DMS79 treated with DMSO at 0.1 percent for 48 hours (cell line): ENCODE data around the gene BMP5.
"Not testable (repeated sequence)": the region's sequence is repeated elsewhere in the genome, so short reads cannot be mapped to it uniquely, and the experiment has no call there.

Source experiments
- DNase-seq: peaks from one replicate; lab custom pipeline; 2025; lab: John Stamatoyannopoulos, UW

BMP5 gene

GRCh38 chr6:55875400-55875799 is at the start of gene BMP5:
Gene BMP5, minus strand, starts transcription at chr6:55875590. Its CDS starts 725 bp downstream, at chr6:55874865.
- DNase-seq, result peak; percentile 19

GRCh38 chr6:55922406-55922805 is 47.0 kb upstream of the BMP5 start:
- no peak for DNase-seq

- DNase-seq, result no peak
Measured at GRCh38 chr6:55919716-55920308, 44.4 kb upstream of the BMP5 start.

GRCh38 chr6:55918639-55919038 is 43.2 kb upstream of the BMP5 start:
- DNase-seq, result no peak

- DNase-seq, result no peak
Measured at GRCh38 chr6:55917751-55918415, 42.5 kb upstream of the BMP5 start.

GRCh38 chr6:55916188-55916587 is 40.8 kb upstream of the BMP5 start:
- no peak for DNase-seq

GRCh38 chr6:55913228-55914195 is 38.1 kb upstream of the BMP5 start:
- no peak for DNase-seq

GRCh38 chr6:55910466-55910865 is 35.1 kb upstream of the BMP5 start:
- DNase-seq, result not testable (repeated sequence)

GRCh38 chr6:55909911-55910310 is 34.5 kb upstream of the BMP5 start:
- DNase-seq, result not testable (repeated sequence)

- no peak for DNase-seq
Measured at GRCh38 chr6:55902796-55903195, 27.4 kb upstream of the BMP5 start.

- no peak for DNase-seq
Measured at GRCh38 chr6:55901765-55902270, 26.4 kb upstream of the BMP5 start.

- no peak for DNase-seq
Measured at GRCh38 chr6:55898342-55898741, 23.0 kb upstream of the BMP5 start.

GRCh38 chr6:55897346-55897745 is 22.0 kb upstream of the BMP5 start:
- DNase-seq, result no peak

- no peak for DNase-seq
Measured at GRCh38 chr6:55895972-55896730, 20.8 kb upstream of the BMP5 start.

- DNase-seq, result no peak
Measured at GRCh38 chr6:55892749-55893357, 17.5 kb upstream of the BMP5 start.

- no peak for DNase-seq
Measured at GRCh38 chr6:55888917-55889316, 13.5 kb upstream of the BMP5 start.

GRCh38 chr6:55886185-55886836 is 10.9 kb upstream of the BMP5 start:
- DNase-seq, result peak; percentile 8

- no peak for DNase-seq
Measured at GRCh38 chr6:55882718-55883569, 7.6 kb upstream of the BMP5 start.

- no peak for DNase-seq
Measured at GRCh38 chr6:55877283-55877682, 1.9 kb upstream of the BMP5 start.

- DNase-seq, result no peak
Measured at GRCh38 chr6:55874316-55874715, 1.1 kb downstream of the BMP5 start.
